HG03565 (cell line): ENCODE measurements around the gene PLCB4.
A peak's percentile ranks its signal among the peaks of the same experiment; 100 is the strongest.

Experiments
- ATAC-seq: cut with Tn5 transposase; IDR thresholded peaks from one replicate; pipeline ENCODE4 v1.9.1; 2021; ENCODE audit warnings: mild to moderate bottlenecking, moderate library complexity; ENCODE audit not compliant: unreplicated experiment

The PLCB4 gene

GRCh38 chr20:9507544-9508239 is 438.8 kb downstream of the PLCB4 start:
- ATAC-seq, result no peak

GRCh38 chr20:9508240-9508661 is 439.4 kb downstream of the PLCB4 start:
- no peak for ATAC-seq

DNA sequence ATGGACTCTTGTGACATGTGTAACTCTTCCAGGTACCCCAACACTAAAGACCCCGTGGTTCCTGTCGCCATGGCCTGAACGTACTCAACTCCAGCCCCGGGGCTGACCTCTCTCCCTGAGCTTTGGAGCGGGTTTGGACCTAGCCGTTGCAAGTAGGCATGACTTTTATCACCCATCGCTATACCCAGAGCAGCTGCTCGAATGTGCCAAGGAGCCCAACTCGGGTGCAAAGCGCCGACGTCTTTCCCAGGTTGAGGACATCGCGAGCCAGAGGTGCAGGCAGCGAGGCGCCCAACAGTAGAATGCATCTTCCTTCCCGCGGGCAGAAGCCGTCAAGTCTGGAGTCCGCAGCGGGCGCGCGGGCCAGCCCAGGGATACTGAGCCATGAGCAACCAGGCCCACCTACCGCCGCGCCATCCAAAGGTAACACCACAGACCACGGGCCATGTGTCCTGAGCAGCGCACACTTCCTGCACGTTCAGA is 439.9 kb downstream of the PLCB4 start:
- ATAC-seq, result no peak

DNA sequence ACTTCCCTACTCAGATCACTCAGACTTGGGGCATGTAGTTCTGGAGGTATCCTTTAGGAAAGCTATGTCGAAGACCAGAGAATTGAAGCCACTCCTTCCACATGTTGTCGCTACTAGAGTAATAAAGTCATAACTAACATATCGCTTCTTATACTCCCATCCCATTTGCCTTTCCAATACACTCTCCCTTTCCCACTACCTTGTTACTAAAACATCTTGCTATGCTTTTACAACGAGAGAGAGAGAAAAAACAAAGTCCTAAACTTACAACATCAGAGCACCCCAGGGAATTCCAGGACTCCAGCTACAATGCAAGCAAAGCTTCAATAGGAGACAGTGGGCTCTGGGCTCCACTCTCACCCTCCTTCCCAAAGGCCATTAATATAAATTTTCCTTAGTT is 440.4 kb downstream of the PLCB4 start:
- no peak for ATAC-seq

- peak; percentile 64 for ATAC-seq
Observed at GRCh38 chr20:9510911-9511310, 442.0 kb downstream of the PLCB4 start.

- ATAC-seq, result no peak
Observed at GRCh38 chr20:9514072-9514460, 445.2 kb downstream of the PLCB4 start.

GRCh38 chr20:9514461-9515213 is 445.8 kb downstream of the PLCB4 start, which contains the start of gene LAMP5:
Gene LAMP5, plus strand, starts transcription at chr20:9514590. Its CDS starts 263 bp downstream, at chr20:9514853.
- no peak for ATAC-seq

DNA sequence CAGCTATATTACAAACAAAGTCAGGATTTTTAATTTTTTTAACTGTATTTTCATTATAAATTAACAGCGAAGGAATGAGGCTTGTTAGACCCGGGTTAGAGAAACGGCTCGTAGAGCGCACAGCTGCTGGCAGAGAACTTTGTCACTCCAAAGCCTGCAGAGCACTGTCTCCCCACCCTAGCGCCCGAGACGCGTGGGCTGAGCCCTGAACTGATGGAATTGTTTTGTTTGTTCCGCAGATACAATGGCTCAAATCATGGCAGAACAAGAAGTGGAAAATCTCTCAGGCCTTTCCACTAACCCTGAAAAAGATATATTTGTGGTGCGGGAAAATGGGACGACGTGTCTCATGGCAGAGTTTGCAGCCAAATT is 446.3 kb downstream of the PLCB4 start:
- no peak for ATAC-seq

DNA sequence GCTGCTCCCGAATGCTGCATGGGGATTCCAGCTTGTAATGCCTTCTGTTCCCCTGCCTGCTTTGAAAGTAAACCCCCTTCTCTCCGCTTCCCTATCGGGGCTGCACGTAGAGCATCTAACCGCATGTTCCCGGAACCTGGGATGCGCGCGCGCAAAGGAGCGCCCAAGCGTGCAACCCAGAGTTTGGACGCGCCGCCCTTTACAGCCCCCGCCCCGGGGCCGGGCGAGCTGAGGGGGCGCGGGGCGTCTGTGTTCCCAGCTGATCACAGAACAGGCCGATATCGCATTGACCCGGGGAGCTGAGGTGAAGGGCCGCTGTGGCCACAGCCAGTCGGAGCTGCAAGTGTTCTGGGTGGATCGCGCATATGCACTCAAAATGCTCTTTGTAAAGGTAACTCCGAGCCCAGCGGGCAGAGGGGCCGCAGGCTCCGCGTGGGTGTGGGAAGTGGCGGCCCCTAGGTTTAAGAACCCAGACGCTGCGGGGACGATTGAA is 446.9 kb downstream of the PLCB4 start:
- ATAC-seq, result no peak

GRCh38 chr20:9516234-9516871 is 447.5 kb downstream of the PLCB4 start:
- ATAC-seq, result no peak

DNA sequence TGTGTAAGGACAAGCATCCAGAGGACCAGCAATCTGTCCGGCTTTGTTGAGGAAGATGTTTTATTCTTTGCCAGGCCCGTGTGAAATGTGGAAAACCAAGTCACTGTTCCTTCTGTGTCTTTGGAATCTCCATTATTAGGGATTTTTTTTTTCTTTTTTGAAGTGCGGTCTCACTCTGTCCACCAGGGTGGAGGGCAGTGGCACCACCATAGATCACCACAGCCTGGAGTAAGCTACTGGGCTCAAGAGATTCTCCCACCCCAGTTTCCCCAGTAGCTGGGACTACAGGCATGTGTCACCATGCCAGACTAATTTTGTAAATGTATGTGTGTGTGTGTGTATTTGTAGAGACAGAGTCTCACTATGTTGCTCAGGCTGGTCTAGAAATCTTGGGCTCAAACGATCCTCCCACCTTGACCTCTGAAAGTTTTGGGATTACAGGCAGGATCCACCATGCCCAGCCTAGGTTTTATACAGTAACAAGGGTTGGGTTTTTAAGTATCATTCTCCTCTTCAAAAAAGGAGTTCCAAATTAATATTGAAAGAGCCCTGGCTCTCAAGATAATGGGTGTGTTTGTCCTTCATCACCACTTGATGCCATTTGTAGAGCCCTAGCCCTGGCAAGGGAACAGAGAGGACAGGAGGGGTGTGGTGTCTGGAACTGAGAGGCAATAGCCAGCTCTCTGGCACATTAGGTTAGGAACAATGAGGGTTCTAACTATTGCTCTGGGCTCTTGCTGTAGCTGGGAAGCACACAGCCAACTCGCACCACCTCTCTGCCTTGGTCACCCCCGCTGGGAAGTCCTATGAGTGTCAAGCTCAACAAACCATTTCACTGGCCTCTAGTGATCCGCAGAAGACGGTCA is 448.6 kb downstream of the PLCB4 start:
- no peak for ATAC-seq

DNA sequence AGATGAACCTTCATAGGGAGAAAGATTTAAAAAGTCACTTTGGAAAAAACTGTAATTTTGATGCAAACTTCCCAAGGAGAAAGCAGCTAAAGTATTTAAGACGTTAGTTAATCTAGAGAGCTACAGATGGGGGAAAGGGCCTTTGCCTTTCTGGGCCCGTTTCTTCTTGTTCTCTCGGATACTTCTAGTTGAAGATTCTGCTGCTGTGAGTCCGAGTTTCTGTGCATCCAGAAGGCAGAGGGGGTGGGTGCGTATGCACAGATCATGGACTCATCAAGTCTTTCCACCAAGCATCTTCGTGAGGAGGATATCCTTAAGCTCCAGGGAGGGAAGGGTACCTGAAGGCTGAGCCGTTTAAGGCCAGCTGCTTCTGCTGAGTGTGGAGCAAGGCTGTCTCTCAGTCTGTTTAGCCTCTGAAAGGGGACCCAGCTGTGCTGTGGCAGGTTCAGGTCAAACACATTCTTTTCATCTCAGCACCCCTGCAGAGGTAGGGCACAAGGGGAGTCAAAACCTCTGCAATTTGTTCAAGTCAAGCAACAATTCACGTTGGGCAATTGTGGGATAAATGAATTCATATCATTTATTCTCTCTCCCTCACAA is 449.8 kb downstream of the PLCB4 start:
- no peak for ATAC-seq

DNA sequence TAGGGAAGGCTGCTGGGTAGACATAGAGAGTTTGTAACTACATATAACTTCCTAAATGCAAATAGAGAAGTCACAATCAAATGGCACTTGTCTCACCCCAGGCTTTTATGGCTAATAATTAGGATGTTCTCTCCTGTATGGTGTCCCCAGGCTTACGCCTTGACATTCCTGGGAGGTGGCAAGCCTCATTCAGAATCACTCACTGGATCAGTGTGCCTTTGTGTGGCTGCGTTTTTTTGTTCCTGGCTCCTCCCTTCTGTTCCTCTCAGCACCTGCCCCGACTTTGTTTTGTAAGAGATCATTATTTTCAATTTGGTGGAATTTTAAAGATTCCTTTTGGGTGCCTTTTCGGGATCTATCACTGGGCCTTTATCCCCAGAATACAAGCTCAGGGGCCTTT is 451.2 kb downstream of the PLCB4 start:
- ATAC-seq, result no peak

GRCh38 chr20:9523636-9524035 is 454.7 kb downstream of the PLCB4 start:
- no peak for ATAC-seq
